Fibroblast of skin of abdomen (primary cell): ENCODE data around the gene DMXL1.
"Not testable (repeated sequence)": the region's sequence is repeated elsewhere in the genome, so short reads cannot be mapped to it uniquely, and the experiment has no call there.

Experiments used
- DNase-seq: peaks from one replicate; pipeline ENCODE4 v3.0.0-alpha.2; 2013

DMXL1 gene

GRCh38 chr5:119071561-119071995 lies 691 bp downstream of the DMXL1 start:
- peak; percentile 5 for DNase-seq

GRCh38 chr5:119072496-119072895 lies 1.6 kb downstream of the DMXL1 start:
- DNase-seq = no peak

- DNase-seq = not testable (repeated sequence)
These were observed 3.0 kb downstream of the DMXL1 start for GRCh38 chr5:119073746-119074337.

- no peak for DNase-seq
These were observed 3.5 kb downstream of the DMXL1 start for GRCh38 chr5:119074419-119074818.

GRCh38 chr5:119075269-119075668 lies 4.4 kb downstream of the DMXL1 start:
- DNase-seq = not testable (repeated sequence)

- no peak for DNase-seq
These were observed 5.2 kb downstream of the DMXL1 start for GRCh38 chr5:119076080-119076479.

DNA sequence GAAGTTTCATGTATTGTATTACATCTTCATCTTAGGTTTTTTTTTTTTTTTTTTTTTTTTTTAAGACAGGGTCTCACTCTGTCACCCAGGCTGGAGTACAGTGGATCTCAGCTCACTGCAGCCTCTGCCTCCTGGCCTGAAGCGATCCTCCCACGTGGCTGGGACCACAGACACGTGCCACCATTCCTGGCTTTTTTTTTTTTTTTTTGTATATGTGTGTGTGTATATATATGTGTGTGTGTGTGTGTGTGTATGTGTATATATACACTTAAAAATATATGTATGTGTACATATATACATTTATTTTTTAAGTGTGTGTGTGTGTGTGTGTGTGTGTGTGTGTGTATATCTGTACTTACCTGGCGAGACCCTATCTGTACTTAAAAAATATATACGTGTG lies 6.6 kb downstream of the DMXL1 start:
- no peak for DNase-seq

DNA sequence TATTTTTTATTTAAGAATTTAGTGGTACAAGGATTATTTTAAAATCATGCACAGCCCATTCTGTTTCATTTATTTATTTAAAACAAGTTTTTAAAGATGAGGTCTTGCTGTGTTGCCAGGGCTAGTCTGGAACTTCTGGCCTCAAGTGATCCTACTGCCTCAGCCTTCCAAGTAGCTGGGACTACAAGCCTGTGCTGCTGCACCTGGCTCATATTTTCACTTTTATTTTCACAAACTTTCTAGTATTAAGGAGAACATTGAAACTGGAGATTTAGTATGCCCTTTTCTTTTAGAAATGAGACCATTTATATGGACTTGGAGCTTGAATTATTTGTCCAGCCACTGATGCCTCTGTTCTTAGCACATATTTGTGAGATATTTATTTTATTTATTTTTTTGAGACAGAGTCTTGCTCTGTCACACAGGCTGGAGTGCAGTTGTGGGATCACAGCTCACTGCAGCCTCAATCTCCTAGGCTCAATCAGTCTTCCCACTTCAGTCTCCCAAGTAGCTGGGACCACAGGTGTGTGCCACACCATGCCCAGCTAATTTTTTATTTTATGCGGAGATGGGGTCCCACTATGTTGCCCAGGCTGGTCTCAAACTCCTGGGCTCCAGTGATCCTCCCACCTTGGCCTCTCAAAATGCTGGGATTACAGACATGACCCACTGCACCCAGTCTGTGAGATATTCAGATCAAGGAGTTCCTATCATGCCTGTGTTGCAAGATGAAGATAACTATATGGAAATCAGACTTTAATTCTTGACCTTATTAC lies 7.4 kb downstream of the DMXL1 start:
- DNase-seq = no peak

DNA sequence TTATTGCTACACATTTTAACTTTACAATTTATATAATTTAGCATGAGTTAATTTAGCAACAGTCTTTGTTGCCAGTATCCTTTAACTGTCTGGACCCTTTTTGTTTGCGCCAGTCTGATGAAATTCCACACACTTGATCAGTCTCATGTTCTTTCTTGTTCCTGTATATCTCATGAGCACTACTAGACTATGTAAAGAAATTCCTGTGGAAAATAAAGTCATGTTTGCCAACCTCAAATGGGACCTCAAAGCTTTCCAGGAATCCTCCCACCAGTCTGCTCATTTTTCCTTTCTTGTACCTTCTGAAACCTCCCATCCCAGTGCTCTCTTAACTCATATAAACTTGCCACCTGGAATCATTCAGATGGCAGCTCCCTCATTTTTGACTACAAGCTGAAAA lies 8.0 kb downstream of the DMXL1 start:
- DNase-seq = peak; percentile 67

DNA sequence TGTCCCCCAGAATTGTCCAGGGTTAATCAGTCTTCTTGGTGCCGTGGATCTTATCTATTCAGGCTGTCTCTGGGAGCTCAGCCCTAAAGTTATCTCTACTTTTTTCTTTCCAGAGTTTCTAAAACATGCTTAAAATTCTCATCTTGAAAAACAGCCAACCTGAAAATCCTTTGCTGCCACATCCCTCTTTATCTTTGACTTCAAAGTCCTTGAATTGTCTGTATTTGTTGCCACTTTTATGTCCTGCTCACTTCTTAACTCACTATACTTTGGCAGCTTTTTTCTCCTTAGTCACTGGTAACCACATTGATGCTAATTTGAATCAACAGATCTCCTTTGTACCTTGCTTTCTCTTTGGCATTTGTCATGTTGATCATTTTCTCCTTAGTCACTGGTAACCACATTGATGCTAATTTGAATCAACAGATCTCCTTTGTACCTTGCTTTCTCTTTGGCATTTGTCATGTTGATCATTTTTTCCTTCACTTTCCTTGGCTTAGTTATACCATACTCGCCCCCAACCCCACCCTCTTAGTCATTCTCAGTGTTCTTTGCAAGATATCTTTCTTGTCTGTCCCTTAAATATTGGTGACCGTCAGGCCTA lies 8.5 kb downstream of the DMXL1 start:
- no peak for DNase-seq

DNA sequence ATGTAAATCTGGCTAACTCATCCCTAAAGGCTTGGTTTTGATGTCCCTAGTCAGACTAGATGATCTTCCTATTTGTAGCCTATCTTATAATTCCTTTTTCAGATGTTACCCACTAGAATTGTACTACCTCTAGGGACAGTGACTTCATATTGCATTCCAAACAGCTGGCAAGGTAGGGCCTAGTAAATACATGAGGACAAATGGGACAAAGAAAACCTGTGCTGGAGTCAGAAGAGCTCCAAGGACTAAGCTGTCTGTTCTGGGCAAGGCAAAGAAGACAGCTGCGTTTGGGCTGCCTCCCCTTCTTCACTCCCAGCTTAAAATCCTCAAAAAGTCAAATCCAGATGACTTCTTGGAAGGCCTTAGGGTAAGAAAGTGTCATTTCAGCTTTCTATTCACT lies 10.0 kb downstream of the DMXL1 start:
- no peak for DNase-seq

DNA sequence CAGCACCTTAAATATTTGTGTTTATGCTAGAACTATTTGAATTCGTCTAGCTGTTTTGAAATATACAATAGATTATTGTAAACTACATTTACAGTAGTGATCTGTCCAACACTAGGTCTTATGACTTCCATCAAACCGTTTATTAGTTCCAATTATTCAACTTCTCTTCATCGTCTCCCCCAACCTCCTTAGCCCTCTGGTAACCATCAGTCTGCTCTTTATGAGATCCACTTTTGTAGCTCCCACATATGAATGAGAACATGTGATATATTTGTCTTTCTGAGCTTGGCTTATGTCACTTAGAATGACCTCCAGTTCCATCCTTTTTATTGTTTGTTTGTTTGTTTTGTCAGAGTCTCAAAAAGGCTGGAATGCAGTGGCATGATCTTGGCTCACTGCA lies 11.8 kb downstream of the DMXL1 start:
- DNase-seq = no peak

- DNase-seq = no peak
These were observed 12.8 kb downstream of the DMXL1 start for GRCh38 chr5:119083679-119084078.

DNA sequence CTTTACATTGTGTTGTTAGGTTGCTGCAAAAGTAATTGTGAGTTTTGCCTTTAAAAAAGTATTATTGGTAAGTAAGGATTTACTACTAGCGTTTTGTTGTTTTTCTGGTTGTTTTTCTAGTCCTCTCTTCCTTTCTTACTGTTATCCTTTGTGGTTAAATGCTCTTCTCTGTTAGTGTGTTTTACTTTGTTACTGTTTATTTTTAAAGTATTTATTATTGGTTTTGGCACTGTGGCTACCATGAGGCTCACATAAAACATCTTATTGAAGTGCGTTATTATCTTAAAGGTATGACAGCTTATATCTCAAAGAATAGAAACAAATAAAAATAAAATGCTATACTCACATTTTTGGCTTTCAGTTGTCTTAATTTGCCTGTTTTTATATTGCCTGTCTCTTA lies 17.6 kb downstream of the DMXL1 start:
- DNase-seq = no peak

- no peak for DNase-seq
These were observed 24.7 kb downstream of the DMXL1 start for GRCh38 chr5:119095611-119096010.

- no peak for DNase-seq
These were observed 35.1 kb downstream of the DMXL1 start for GRCh38 chr5:119105971-119106370.

- DNase-seq = no peak
These were observed 41.3 kb downstream of the DMXL1 start for GRCh38 chr5:119112151-119112550.

DNA sequence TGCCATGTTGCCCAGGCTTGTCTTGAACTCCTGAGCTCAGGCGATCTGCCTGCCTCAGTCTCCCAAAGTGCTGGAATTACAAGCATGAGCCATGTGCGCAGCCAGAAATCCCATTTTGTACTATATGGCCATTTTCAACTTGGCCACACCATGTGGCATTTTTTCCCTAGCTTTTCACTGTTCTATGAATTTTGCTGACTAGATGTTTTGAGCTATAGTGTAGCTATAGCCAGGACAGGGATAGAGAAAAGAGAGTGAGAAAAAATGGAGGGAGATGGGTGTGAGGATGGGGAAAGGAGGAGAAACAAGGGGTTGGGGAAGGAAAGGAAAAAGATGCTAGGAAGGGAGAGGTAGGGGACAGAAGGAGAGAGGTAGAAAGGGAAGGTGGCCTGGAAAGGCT lies 46.4 kb downstream of the DMXL1 start:
- DNase-seq = no peak

DNA sequence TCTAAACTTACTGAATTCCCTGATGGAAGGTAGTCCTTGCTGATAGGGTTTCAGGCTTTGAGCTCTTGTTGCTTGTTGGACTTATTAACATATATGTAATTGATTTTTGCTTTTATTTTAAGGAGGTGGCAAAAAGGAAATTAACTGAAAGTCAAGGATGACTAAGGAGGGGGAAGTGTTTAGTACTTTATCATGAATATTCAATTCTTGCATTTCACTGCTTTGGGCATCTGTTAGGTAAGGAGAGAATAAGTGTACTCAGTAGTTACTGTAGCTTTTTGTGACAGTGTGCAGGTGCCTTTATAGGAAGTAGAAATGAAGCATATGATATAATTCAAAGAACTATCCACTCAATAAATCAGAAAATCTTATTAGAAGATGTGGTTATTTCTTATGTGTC lies 47.1 kb downstream of the DMXL1 start:
- no peak for DNase-seq

DNA sequence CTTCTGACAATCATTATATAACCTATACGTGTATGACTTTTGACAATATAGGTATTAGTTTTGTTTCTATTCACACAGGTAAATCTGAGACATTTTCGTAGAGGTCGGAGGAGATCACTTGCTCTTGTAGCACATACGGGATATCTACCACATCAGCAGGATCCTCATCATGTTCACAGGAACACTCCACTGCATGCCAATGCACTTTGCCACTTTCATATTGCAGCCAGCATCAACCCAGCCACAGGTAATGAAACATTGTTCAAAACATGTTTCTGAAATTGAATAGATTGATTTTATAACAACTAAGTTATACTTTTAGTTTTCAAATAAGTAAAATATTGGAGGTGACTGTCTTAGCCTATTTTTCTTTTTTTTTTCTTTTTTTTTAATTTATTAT lies 50.0 kb downstream of the DMXL1 start:
- no peak for DNase-seq

GRCh38 chr5:119122474-119122873 lies 51.6 kb downstream of the DMXL1 start:
- not testable (repeated sequence) for DNase-seq

- no peak for DNase-seq
These were observed 52.4 kb downstream of the DMXL1 start for GRCh38 chr5:119123280-119123679.

- DNase-seq = no peak
These were observed 58.9 kb downstream of the DMXL1 start for GRCh38 chr5:119129770-119130169.
